HG02623 (cell line): ENCODE results near the gene RADX.
"Not testable (repeated sequence)": the region's sequence is repeated elsewhere in the genome, so short reads cannot be mapped to it uniquely, and the experiment has no call there.

Experiments
- ATAC-seq: cut with Tn5 transposase; IDR thresholded peaks from one replicate; pipeline ENCODE4 v1.9.1; 2021; ENCODE audit warnings: moderate library complexity; ENCODE audit not compliant: unreplicated experiment

Gene RADX

GRCh38 chrX:106611679-106612392 is at the start of gene RADX:
RADX (plus strand) TSS chrX:106611978; CDS start chrX:106612081, 103 bp downstream.
- peak; percentile 98 for ATAC-seq

GRCh38 chrX:106564986-106565385 is 46.8 kb upstream of the RADX start:
- ATAC-seq = no peak

GRCh38 chrX:106566362-106566761 is 45.4 kb upstream of the RADX start:
- no peak for ATAC-seq

DNA sequence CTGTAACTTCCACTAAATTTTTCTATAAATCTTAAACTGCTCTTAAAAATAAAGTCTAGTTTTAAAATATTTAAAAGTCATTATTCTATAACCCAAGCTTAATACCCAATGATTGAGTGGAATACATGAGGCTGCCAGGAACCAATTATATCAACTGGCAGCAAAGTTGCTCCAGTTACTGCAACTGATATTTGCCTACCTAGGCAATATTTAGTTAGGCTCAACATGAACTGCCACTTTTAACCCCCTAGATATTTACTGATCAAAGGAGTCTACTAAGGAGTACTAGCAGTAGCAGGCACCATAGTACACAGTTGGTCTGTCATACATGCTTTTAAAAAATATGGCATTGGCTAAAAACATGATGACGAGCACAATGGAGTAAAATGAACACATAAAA is 29.9 kb upstream of the RADX start:
- ATAC-seq = no peak

DNA sequence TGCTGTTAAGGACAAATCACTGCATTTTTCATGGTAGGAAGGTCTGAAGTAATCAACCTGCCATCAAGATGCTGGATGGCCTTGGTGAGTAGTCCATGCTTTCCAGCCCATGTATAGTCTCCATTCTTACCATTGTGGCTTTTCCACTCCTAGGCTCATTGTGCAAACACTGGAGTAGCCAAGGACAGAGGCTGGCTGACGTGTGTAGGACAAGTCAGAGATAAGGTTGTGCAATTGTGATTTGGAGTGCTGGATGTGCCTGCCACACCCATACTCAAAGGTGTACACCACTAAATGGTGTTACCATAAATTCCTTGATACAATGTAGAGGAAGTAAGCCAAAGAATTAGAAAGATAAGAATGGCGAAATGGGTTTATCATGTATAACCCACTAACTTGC is 26.3 kb upstream of the RADX start:
- no peak for ATAC-seq

- ATAC-seq = no peak
These were observed 23.0 kb upstream of the RADX start for GRCh38 chrX:106588801-106589200.

DNA sequence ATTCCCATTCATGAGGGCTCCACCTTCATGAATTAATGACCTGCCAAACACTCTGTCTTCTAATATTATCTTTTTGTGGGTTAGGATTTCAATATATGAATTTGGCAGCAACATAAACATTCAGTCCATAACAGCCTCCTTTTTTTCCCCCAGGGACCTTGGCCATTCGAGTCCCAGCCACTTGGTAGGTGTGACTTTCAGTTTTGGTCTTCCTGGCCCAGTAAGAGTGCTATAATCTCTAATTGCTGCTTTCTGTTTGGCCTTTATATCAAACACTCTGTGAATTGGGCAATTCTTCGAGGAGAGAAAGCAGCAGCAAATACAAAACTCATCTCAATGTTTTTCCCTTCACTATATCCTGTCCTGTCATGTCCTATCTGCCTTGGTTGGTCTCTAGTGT is 12.4 kb upstream of the RADX start:
- no peak for ATAC-seq

- no peak for ATAC-seq
These were observed 5.2 kb upstream of the RADX start for GRCh38 chrX:106606571-106606970.

DNA sequence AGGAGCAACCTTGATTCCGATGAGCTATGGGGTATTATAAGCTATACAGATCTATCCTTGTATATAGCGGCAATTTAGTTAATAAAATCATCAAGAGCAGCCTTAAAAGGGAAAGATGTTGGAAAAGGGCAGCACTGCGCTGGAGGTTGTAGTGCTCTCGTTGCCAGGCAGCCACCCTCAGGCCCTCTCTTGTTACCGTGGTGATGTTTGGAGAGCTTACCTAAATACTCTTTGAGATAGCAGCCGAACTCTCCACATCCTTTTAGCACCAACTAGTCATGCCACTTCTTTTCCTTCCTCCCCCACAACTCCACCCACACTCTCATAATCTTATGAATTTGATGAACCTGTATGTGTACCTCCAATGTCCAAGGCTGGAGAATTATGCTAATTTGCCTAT is 3.8 kb upstream of the RADX start:
- ATAC-seq = no peak

GRCh38 chrX:106611317-106611678 is 480 bp upstream of the RADX start:
- ATAC-seq = no peak

DNA sequence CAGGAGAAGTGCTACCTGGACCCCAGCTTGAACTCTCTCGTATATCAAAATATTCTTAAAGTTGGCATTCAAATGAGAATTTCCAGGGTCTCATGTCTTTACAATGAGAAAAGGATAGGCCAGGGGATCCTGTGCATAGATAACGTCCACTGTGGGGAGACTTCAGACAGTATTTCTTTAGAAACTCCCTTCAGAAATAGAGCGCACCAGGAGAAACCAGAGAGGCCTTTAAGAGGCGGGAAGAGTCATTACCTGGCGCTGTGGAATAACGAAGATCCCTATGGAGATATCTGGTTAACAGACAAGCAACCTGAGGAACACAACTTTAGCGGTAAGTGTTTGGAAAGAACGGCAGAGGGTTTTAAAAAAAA is 600 bp downstream of the RADX start:
- ATAC-seq = peak; percentile 22

GRCh38 chrX:106613277-106613676 is 1.5 kb downstream of the RADX start:
- no peak for ATAC-seq

DNA sequence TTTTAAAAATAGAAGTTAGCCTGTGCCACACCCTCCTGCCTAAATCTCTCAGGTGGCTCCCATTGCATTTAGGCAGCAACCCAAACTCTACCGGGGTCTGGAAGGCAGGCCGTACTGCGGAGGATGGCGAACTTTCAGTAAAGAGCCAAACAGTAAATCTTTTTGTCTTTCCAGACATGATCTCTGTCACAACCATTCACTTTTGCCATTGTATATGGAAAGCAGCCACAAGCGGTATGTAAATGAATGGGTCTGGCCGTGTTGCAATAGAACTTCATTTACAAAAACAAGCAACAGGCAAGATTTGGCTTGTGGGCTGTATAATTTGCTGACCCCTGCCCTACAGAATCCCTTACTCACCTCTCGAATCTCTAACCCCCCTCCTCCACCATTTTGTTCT is 3.3 kb downstream of the RADX start:
- no peak for ATAC-seq

- ATAC-seq = no peak
These were observed 8.0 kb downstream of the RADX start for GRCh38 chrX:106619797-106620196.

GRCh38 chrX:106621836-106622235 is 10.1 kb downstream of the RADX start:
- ATAC-seq = no peak

- no peak for ATAC-seq
These were observed 15.0 kb downstream of the RADX start for GRCh38 chrX:106626789-106627188.

DNA sequence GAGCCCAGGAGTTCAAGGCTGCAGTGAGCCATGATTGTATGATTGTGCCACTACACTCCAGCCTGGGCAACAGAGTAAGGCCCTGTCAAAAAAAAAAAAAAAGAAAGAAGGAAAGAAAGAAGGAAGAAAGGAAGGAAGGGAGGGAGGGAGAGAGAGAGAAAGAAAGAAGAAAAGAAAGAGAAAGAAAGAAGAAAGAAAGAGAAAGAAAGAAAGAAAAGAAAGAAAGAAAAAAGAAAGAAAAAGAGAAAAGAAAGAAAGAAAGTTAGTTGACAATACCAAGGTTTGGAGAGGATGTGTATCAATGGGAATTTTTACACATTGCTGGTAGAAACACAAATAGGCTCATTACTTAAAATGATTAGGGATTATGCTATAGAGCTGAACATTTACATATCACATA is 19.8 kb downstream of the RADX start:
- ATAC-seq = no peak

DNA sequence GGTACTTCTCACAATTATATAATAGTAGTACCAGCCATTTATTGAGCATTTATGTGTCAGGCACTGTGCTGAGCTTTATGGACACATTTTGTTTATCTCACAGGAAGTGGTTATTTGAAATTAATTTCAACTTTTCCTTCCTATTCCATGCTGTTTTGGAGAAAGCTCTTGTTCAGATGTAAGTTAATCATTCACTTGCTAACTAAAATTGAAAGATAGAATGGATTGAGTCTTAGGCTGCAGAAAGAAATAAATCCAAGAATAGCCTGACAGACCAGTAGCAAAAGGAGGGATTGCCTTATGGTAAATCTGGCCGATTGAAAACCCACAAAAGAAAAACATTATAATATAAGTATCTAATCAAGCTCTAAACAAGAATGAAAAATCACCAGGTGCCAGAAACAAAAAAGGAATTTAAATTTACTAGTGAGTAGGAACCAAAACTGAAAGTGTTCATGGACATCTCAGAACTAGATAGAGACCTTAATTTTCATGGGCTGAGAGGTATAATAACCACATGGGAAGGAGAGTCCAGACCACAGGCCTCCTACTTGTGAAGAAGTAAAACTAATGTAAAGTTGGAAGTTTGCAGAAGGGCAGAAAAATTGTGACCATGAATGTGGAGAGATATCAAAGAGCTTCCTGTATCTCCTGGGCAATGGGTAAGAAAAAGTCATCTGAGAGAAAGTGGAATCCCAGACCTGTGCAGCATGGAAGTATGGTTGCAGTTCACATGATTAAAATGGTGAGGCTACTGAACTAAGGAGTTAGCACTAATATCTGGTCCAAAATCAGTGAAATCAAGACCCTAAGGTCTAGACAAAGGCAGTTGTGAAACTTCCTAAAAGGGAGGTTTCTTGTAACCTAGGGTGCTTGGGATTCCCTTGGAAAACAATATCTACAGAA is 38.0 kb downstream of the RADX start:
- ATAC-seq = peak; percentile 96

DNA sequence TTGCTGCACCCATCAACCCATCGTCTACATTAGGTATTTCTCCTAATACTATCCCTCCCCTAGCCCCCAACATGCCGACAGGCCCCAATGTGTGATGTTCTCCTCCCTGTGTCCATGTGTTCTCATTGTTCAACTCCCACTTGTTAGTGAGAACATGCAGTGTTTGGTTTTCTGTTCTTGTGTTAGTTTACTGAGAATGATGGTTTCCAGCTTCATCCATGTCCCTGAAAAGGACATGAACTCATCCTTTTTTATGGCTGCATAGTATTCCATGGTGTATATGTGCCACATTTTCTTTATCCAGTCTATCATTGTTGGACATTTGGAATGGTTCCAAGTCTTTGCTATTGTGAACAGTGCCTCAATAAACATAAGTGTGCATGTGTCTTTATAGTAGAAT is 41.8 kb downstream of the RADX start:
- ATAC-seq = not testable (repeated sequence)

GRCh38 chrX:106670631-106671030 is 58.9 kb downstream of the RADX start:
- no peak for ATAC-seq

DNA sequence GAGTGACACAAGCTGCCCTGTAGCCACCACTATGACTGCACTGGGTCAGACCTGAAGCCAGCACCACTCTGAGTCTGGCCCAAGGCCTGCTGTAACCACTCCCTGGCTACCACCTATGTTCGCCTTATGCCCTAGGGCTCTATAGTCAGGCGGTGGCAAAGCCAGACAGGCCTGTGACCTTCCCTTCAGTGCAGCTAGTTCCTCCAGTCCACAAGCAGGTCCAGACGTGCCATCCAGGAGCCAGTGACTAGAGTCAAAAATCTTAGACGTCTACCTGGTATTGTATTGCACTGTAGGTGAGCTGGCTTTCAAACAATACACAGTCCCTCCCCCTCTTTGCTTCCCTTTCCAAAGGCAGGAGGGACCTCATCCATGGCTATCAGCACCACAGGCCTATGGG is 60.7 kb downstream of the RADX start:
- no peak for ATAC-seq

- ATAC-seq = no peak
These were observed 68.9 kb downstream of the RADX start for GRCh38 chrX:106680716-106681115.
